Suprapubic skin (tissue), 4 donors: ENCODE data around the gene WFDC1. TPM values are rescaled to one million over a fixed set of nuclear protein-coding genes. Genes with fewer than 3 reads are reported as not detected.
"Not testable (repeated sequence)": the region's sequence is repeated elsewhere in the genome, so short reads cannot be mapped to it uniquely, and the experiment has no call there.

Experiments used
- DNase-seq, 2 donors: peaks; one replicate each; pipeline ENCODE4 v3.0.0-alpha.2; 2019; ENCODE audit warnings: low spot score in 2 of 2
- H3K27ac ChIP-seq: fragments of 200-600 bp; sonication (generic); one replicate; pipeline ENCODE4 v1.5.1; 2019
- H3K27me3 ChIP-seq: fragments of 200-600 bp; sonication (generic); one replicate; pipeline ENCODE4 v1.5.1; 2019
- H3K36me3 ChIP-seq: fragments of 200-600 bp; sonication (generic); one replicate; pipeline ENCODE4 v1.5.1; 2019
- H3K4me1 ChIP-seq: fragments of 200-600 bp; sonication (generic); one replicate; pipeline ENCODE4 v1.5.1; 2019
- H3K4me3 ChIP-seq: fragments of 200-600 bp; sonication (generic); one replicate; pipeline ENCODE4 v1.5.1; 2019; ENCODE audit warnings: mild to moderate bottlenecking
- H3K9me3 ChIP-seq: fragments of 200-600 bp; sonication (generic); one replicate; pipeline ENCODE4 v1.5.1; 2019
- CTCF ChIP-seq, 2 donors: fragments of 200-600 bp in 1 of 2; fragments of 450-650 bp in 1 of 2; sonication (generic) in 1 of 2; IDR thresholded peaks; one replicate each; pipeline ENCODE4 v1.5.1; 2016 to 2019; ENCODE audit warnings: antibody characterized with exemption in 2 of 2, mild to moderate bottlenecking in 1 of 2, moderate library complexity in 1 of 2
- EP300 ChIP-seq: sonication (generic); formaldehyde crosslinking; IDR thresholded peaks from one replicate; pipeline ENCODE4 v1.6.1; 2017; ENCODE audit warnings: antibody characterized with exemption
- POLR2A ChIP-seq, 2 donors: fragments of 450-650 bp; IDR thresholded peaks; one replicate each; pipeline ENCODE4 v1.6.1; 2017; ENCODE audit warnings: antibody characterized with exemption in 2 of 2, mild to moderate bottlenecking in 2 of 2, moderate library complexity in 2 of 2
- POLR2AphosphoS5 ChIP-seq, 3 donors: sonication (generic); formaldehyde crosslinking; IDR thresholded peaks; one replicate each; pipeline ENCODE4 v1.6.1; 2017; ENCODE audit warnings: antibody characterized with exemption in 3 of 3
- WGBS: methylation state at CpG from one replicate; pipeline ENCODE4 v1.1.5; 2018; 5-methylcytosine and 5-hydroxymethylcytosine counted together
- total RNA-seq, 4 donors: library from RNA; depleted of rRNA; stranded (reverse); fragments of >200 nt; gene quantifications; one replicate each; pipeline ENCODE4 v1.1.0, GENCODE V29; 2016

WFDC1 gene
- total RNA-seq, 4 donors from 2014 or later = 0.49 to 1.4 (median 1.3) TPM; not detected in 1

- TF ChIP-seq EP300 = no peak
- TF ChIP-seq POLR2A (IDR thresholded peaks at IDR 0.05) = no peak
- TF ChIP-seq POLR2AphosphoS5 (IDR thresholded peaks at IDR 0.05) = no peak
- TF ChIP-seq CTCF (IDR thresholded peaks at IDR 0.05) = no peak
- Histone ChIP-seq H3K27ac (no peak overlapping the region), H3K9me3 (no peaks in the 10 kb centered on the region), H3K36me3 (no peaks in the 10 kb centered on the region), H3K4me1 (no peaks in the 10 kb centered on the region), H3K4me3 (no peak overlapping the region), H3K27me3 (no peaks in the 10 kb centered on the region)
- WGBS = 82% methylated on average over 9 of the region's 10 CpGs
- DNase-seq = no peak
Observed at GRCh38 chr16:84332975-84333684, 38.5 kb downstream of the WFDC1 start.

GRCh38 chr16:84334058-84334457 is 39.4 kb downstream of the WFDC1 start:
- H3K9me3 ChIP-seq = no peaks in the 10 kb centered on the region
- no peaks in the 10 kb centered on the region for H3K4me1 ChIP-seq
- WGBS = 100% methylated on average over 2 of the region's 3 CpGs
- H3K27ac ChIP-seq = no peak overlapping the region
- H3K27me3 ChIP-seq = no peaks in the 10 kb centered on the region
- H3K4me3 ChIP-seq = no peak overlapping the region
- no peak for DNase-seq
- TF ChIP-seq CTCF (IDR thresholded peaks at IDR 0.05) (no peak), POLR2A (IDR thresholded peaks at IDR 0.05) (no peak), POLR2AphosphoS5 (IDR thresholded peaks at IDR 0.05) (no peak), EP300 (no peak)
- no peaks in the 10 kb centered on the region for H3K36me3 ChIP-seq

- WGBS = 100% methylated on average over 1 of the region's 1 CpG
- Histone ChIP-seq H3K9me3 (no peaks in the 10 kb centered on the region), H3K4me1 (no peaks in the 10 kb centered on the region), H3K36me3 (no peaks in the 10 kb centered on the region), H3K27me3 (no peaks in the 10 kb centered on the region), H3K4me3 (no peak overlapping the region), H3K27ac (no peak overlapping the region)
- no peak for DNase-seq
- TF ChIP-seq CTCF (IDR thresholded peaks at IDR 0.05) (no peak), EP300 (no peak), POLR2A (IDR thresholded peaks at IDR 0.05) (no peak), POLR2AphosphoS5 (IDR thresholded peaks at IDR 0.05) (no peak)
Observed at GRCh38 chr16:84334482-84334881, 39.8 kb downstream of the WFDC1 start.

GRCh38 chr16:84337236-84337635 is 42.6 kb downstream of the WFDC1 start:
- H3K9me3 ChIP-seq, H3K4me1 ChIP-seq, H3K27ac ChIP-seq, DNase-seq, H3K27me3 ChIP-seq, H3K4me3 ChIP-seq, H3K36me3 ChIP-seq: not testable (repeated sequence)

- Histone ChIP-seq H3K27me3 (no peaks in the 10 kb centered on the region), H3K36me3 (no peaks in the 10 kb centered on the region), H3K27ac (no peak overlapping the region), H3K4me3 (no peak overlapping the region), H3K4me1 (peaks cover 5% of the 10 kb centered on the region), H3K9me3 (no peaks in the 10 kb centered on the region)
- DNase-seq = no peak
- 25% methylated on average over 5 of the region's 5 CpGs for WGBS
- TF ChIP-seq EP300 = no peak
- no peak for TF ChIP-seq POLR2AphosphoS5 (IDR thresholded peaks at IDR 0.05)
- no peak for TF ChIP-seq POLR2A (IDR thresholded peaks at IDR 0.05)
- TF ChIP-seq CTCF (IDR thresholded peaks at IDR 0.05) = no peak
Observed at GRCh38 chr16:84339311-84339710, 44.6 kb downstream of the WFDC1 start.

GRCh38 chr16:84339766-84340165 is 45.1 kb downstream of the WFDC1 start:
- H3K27me3 ChIP-seq = no peaks in the 10 kb centered on the region
- no peak for TF ChIP-seq POLR2A (IDR thresholded peaks at IDR 0.05)
- no peak for DNase-seq
- 53% methylated on average over 9 of the region's 9 CpGs for WGBS
- H3K9me3 ChIP-seq = no peaks in the 10 kb centered on the region
- H3K4me3 ChIP-seq = no peak overlapping the region
- peaks cover 5% of the 10 kb centered on the region for H3K4me1 ChIP-seq
- H3K36me3 ChIP-seq = no peaks in the 10 kb centered on the region
- no peak overlapping the region for H3K27ac ChIP-seq
